DMS153 treated with DMSO at 0.1 percent for 48 hours (cell line): ENCODE data around the gene NUDT8.
"Not testable (repeated sequence)": the region's sequence is repeated elsewhere in the genome, so short reads cannot be mapped to it uniquely, and the experiment has no call there.

Experiments used
- DNase-seq: peaks from one replicate; lab custom pipeline; 2025; ENCODE audit not compliant: unreplicated experiment; lab: John Stamatoyannopoulos, UW

NUDT8 gene

GRCh38 chr11:67662142-67662834 lies 32.6 kb upstream of the NUDT8 start:
- no peak for DNase-seq

GRCh38 chr11:67660752-67661151 lies 31.0 kb upstream of the NUDT8 start:
- DNase-seq = not testable (repeated sequence)

GRCh38 chr11:67659651-67660165 lies 30.0 kb upstream of the NUDT8 start:
- DNase-seq = not testable (repeated sequence)

- DNase-seq = no peak
These were observed 27.6 kb upstream of the NUDT8 start for GRCh38 chr11:67657300-67657699.

GRCh38 chr11:67656278-67656922 lies 26.7 kb upstream of the NUDT8 start:
- DNase-seq = no peak

- no peak for DNase-seq
These were observed 24.5 kb upstream of the NUDT8 start for GRCh38 chr11:67654225-67654624.

- no peak for DNase-seq
These were observed 23.5 kb upstream of the NUDT8 start for GRCh38 chr11:67652965-67653845.

GRCh38 chr11:67651976-67652781 lies 22.4 kb upstream of the NUDT8 start:
- no peak for DNase-seq

- DNase-seq = no peak
These were observed 20.1 kb upstream of the NUDT8 start for GRCh38 chr11:67649634-67650510.

GRCh38 chr11:67648796-67649613 lies 19.3 kb upstream of the NUDT8 start:
- DNase-seq = no peak

GRCh38 chr11:67648140-67648795 lies 18.5 kb upstream of the NUDT8 start:
- DNase-seq = peak; percentile 6

GRCh38 chr11:67647471-67647870 lies 17.7 kb upstream of the NUDT8 start:
- no peak for DNase-seq

GRCh38 chr11:67646535-67647336 lies 17.0 kb upstream of the NUDT8 start:
- no peak for DNase-seq

- no peak for DNase-seq
These were observed 16.1 kb upstream of the NUDT8 start for GRCh38 chr11:67645521-67646461.

GRCh38 chr11:67644472-67645418 lies 15.0 kb upstream of the NUDT8 start:
- no peak for DNase-seq
